NCI-H1048 (cell line): Measurements from ENCODE around the gene NCAM2.
"Not testable (repeated sequence)": the region's sequence is repeated elsewhere in the genome, so short reads cannot be mapped to it uniquely, and the experiment has no call there.

Experiments
- DNase-seq: peaks from one replicate; lab custom pipeline; 2025; lab: John Stamatoyannopoulos, UW

The NCAM2 gene

GRCh38 chr21:21324297-21324696 lies 326.1 kb downstream of the NCAM2 start:
- no peak for DNase-seq

GRCh38 chr21:21332492-21332891 lies 334.3 kb downstream of the NCAM2 start:
- DNase-seq, result no peak

- DNase-seq, result no peak
Measured at GRCh38 chr21:21341041-21341440, 342.8 kb downstream of the NCAM2 start.

GRCh38 chr21:21345296-21345695 lies 347.1 kb downstream of the NCAM2 start:
- DNase-seq, result no peak

GRCh38 chr21:21345872-21346271 lies 347.7 kb downstream of the NCAM2 start:
- DNase-seq, result no peak

- no peak for DNase-seq
Measured at GRCh38 chr21:21366277-21366676, 368.1 kb downstream of the NCAM2 start.

GRCh38 chr21:21367583-21367982 lies 369.4 kb downstream of the NCAM2 start:
- no peak for DNase-seq

GRCh38 chr21:21373969-21374368 lies 375.8 kb downstream of the NCAM2 start:
- no peak for DNase-seq

GRCh38 chr21:21383126-21383525 lies 384.9 kb downstream of the NCAM2 start:
- no peak for DNase-seq

- no peak for DNase-seq
Measured at GRCh38 chr21:21384977-21385376, 386.8 kb downstream of the NCAM2 start.

GRCh38 chr21:21385404-21385803 lies 387.2 kb downstream of the NCAM2 start:
- no peak for DNase-seq

GRCh38 chr21:21387916-21388315 lies 389.7 kb downstream of the NCAM2 start:
- DNase-seq, result no peak

- no peak for DNase-seq
Measured at GRCh38 chr21:21394064-21394463, 395.9 kb downstream of the NCAM2 start.

GRCh38 chr21:21396424-21396823 lies 398.2 kb downstream of the NCAM2 start:
- no peak for DNase-seq

- DNase-seq, result no peak
Measured at GRCh38 chr21:21397464-21397863, 399.3 kb downstream of the NCAM2 start.

GRCh38 chr21:21401444-21401843 lies 403.2 kb downstream of the NCAM2 start:
- no peak for DNase-seq

GRCh38 chr21:21402187-21402586 lies 404.0 kb downstream of the NCAM2 start:
- DNase-seq, result not testable (repeated sequence)

GRCh38 chr21:21404261-21404660 lies 406.1 kb downstream of the NCAM2 start:
- DNase-seq, result not testable (repeated sequence)

- DNase-seq, result no peak
Measured at GRCh38 chr21:21406921-21407320, 408.7 kb downstream of the NCAM2 start.

GRCh38 chr21:21412096-21412495 lies 413.9 kb downstream of the NCAM2 start:
- DNase-seq, result no peak

GRCh38 chr21:21415741-21416140 lies 417.5 kb downstream of the NCAM2 start:
- DNase-seq, result no peak

- no peak for DNase-seq
Measured at GRCh38 chr21:21434944-21435343, 436.7 kb downstream of the NCAM2 start.

- DNase-seq, result no peak
Measured at GRCh38 chr21:21436012-21436534, 437.9 kb downstream of the NCAM2 start.

GRCh38 chr21:21439761-21440160 lies 441.6 kb downstream of the NCAM2 start:
- no peak for DNase-seq

GRCh38 chr21:21457077-21457476 lies 458.9 kb downstream of the NCAM2 start:
- no peak for DNase-seq
